Brain microvascular endothelial cell (primary cell): Measurements from ENCODE around the gene CDR2.

Source experiments
- DNase-seq: peaks from one replicate; pipeline ENCODE4 v3.0.0-alpha.2; 2020
- H3K27ac ChIP-seq: fragments of 250-450 bp; sonication (Bioruptor Pico); 2 replicates; pipeline ENCODE4 v1.5.1; 2020; ENCODE audit warnings: mild to moderate bottlenecking, moderate library complexity
- H3K27me3 ChIP-seq: fragments of 250-450 bp; sonication (Bioruptor Pico); replicated peaks from 2 replicates; pipeline ENCODE4 v1.5.1; 2020; ENCODE audit warnings: mild to moderate bottlenecking
- H3K36me3 ChIP-seq: fragments of 250-450 bp; sonication (Bioruptor Pico); replicated peaks from 2 replicates; pipeline ENCODE4 v1.5.1; 2020; ENCODE audit warnings: mild to moderate bottlenecking
- H3K4me3 ChIP-seq: 2 replicates; pipeline ENCODE4 v1.5.1; 2011; ENCODE audit warnings: low read depth, mild to moderate bottlenecking, control low read depth, low read length, moderate library complexity
- CTCF ChIP-seq: IDR thresholded peaks from 2 replicates; pipeline ENCODE4 v1.5.1; 2011; ENCODE audit warnings: low read depth, mild to moderate bottlenecking, moderate library complexity, low read length, control low read depth, inconsistent platforms; ENCODE audit errors: missing control alignments
- in situ Hi-C: cut with HindIII; loops from 2 replicates; pipeline ENCODE4 v1.10.0; 2017; ENCODE audit warnings: low sequenced_read_pairs, low pct_ligation_motif_present

The CDR2 gene

GRCh38 chr16:22335668-22336246 lies 38.7 kb downstream of the CDR2 start:
- no peak for TF ChIP-seq CTCF
- Histone ChIP-seq H3K4me3 (no peak overlapping the region), H3K27me3 (no peaks in the 10 kb centered on the region), H3K27ac (no peak overlapping the region), H3K36me3 (peaks cover 43% of the 10 kb centered on the region)
- in situ Hi-C loops: no loop called here
- no peak for DNase-seq

GRCh38 chr16:22333457-22333994 lies 40.9 kb downstream of the CDR2 start:
- in situ Hi-C loops: no loop called here
- no peak overlapping the region for H3K4me3 ChIP-seq

GRCh38 chr16:22330326-22330725 lies 44.1 kb downstream of the CDR2 start:
- Histone ChIP-seq H3K27ac (no peak overlapping the region), H3K36me3 (peaks cover 61% of the 10 kb centered on the region), H3K4me3 (no peak overlapping the region), H3K27me3 (no peaks in the 10 kb centered on the region)
- no peak for TF ChIP-seq CTCF
- in situ Hi-C loops: no loop called here
- DNase-seq: no peak

More at GRCh38 chr16:22333457-22333994, 40.9 kb downstream of the CDR2 start:
- TF ChIP-seq CTCF: no peak
- Histone ChIP-seq H3K27me3 (no peaks in the 10 kb centered on the region), H3K36me3 (peaks cover 49% of the 10 kb centered on the region), H3K27ac (no peak overlapping the region)
- no peak for DNase-seq

GRCh38 chr16:22329199-22329695 lies 45.2 kb downstream of the CDR2 start:
- H3K4me3 ChIP-seq: no peak overlapping the region
- H3K27ac ChIP-seq: no peak overlapping the region
- TF ChIP-seq CTCF: no peak
- in situ Hi-C loops: no loop called here
- DNase-seq: no peak
- H3K36me3 ChIP-seq: peaks cover 65% of the 10 kb centered on the region
- no peaks in the 10 kb centered on the region for H3K27me3 ChIP-seq

GRCh38 chr16:22328081-22328725 lies 46.2 kb downstream of the CDR2 start:
- TF ChIP-seq CTCF: no peak
- no peak overlapping the region for H3K4me3 ChIP-seq
- no peak overlapping the region for H3K27ac ChIP-seq
- DNase-seq: no peak
- H3K27me3 ChIP-seq: no peaks in the 10 kb centered on the region
- in situ Hi-C loops: no loop called here
- peaks cover 61% of the 10 kb centered on the region for H3K36me3 ChIP-seq
